ENCODE results near the gene CHCHD3. TPM values are rescaled to one million over a fixed set of nuclear protein-coding genes. Genes with fewer than 3 reads are reported as not detected.

CHCHD3 gene
- total RNA-seq, 1 experiment from 2014 or later, result 89.9 TPM

DNA sequence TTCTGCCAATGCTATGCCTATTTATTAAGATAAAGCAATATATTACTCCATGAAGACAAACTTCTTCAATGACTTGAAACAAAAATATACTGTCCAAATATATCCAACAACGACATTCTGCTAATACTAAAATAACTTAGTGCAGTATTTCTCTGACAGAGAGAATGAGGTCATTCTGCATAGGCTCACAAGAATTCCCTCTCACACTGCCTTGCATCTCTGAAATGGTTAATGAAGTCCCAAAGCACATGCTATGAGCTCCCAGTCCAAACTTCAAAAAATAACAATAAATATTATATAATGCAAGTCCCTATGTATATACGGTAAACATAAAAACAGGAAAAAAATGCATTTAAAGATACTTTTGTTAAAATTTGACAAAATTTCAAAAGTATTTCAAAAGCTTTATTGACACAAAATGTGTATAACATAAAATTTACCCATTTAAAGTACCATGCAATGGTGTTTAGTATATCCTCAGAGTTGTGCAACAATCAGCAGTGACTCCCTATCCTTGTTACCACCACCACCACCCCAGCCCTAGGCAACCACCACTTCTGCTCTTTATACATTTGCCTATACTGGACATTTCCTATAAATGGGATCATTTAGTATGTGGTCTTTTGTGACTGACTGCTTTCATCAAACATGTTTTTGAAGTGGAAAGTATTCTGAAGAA, 27.6 kb downstream of the CHCHD3 start:
- no peaks in the 10 kb centered on the region for H3K27me3 Mint-ChIP-seq (ENCODE audit: unreplicated experiment)
- TF ChIP-seq, protein P1, sequence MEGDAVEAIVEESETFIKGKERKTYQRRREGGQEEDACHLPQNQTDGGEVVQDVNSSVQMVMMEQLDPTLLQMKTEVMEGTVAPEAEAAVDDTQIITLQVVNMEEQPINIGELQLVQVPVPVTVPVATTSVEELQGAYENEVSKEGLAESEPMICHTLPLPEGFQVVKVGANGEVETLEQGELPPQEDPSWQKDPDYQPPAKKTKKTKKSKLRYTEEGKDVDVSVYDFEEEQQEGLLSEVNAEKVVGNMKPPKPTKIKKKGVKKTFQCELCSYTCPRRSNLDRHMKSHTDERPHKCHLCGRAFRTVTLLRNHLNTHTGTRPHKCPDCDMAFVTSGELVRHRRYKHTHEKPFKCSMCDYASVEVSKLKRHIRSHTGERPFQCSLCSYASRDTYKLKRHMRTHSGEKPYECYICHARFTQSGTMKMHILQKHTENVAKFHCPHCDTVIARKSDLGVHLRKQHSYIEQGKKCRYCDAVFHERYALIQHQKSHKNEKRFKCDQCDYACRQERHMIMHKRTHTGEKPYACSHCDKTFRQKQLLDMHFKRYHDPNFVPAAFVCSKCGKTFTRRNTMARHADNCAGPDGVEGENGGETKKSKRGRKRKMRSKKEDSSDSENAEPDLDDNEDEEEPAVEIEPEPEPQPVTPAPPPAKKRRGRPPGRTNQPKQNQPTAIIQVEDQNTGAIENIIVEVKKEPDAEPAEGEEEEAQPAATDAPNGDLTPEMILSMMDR (IDR thresholded peaks at IDR 0.05; ENCODE audit: unreplicated experiment), result no peak
- H3K9me3 Mint-ChIP-seq (ENCODE audit: low read depth, unreplicated experiment), result no peaks in the 10 kb centered on the region
- intact Hi-C loops (cut with micrococcal nuclease; ENCODE audit: unreplicated experiment), result no loop called here
- CTCF ChIA-PET, result no interaction called here
- no peak overlapping the region for H3K4me3 Mint-ChIP-seq (ENCODE audit: low read depth, unreplicated experiment)
- no peak overlapping the region for H3K27ac Mint-ChIP-seq (ENCODE audit: unreplicated experiment)
- H3K4me1 Mint-ChIP-seq (ENCODE audit: low read depth, unreplicated experiment), result peaks cover 13% of the 10 kb centered on the region
- no peak for DNase-seq
- no TSS peak for BruUV-seq (replicated peaks)
- H3K36me3 Mint-ChIP-seq (ENCODE audit: insufficient read depth, unreplicated experiment), result no peaks in the 10 kb centered on the region

DNA sequence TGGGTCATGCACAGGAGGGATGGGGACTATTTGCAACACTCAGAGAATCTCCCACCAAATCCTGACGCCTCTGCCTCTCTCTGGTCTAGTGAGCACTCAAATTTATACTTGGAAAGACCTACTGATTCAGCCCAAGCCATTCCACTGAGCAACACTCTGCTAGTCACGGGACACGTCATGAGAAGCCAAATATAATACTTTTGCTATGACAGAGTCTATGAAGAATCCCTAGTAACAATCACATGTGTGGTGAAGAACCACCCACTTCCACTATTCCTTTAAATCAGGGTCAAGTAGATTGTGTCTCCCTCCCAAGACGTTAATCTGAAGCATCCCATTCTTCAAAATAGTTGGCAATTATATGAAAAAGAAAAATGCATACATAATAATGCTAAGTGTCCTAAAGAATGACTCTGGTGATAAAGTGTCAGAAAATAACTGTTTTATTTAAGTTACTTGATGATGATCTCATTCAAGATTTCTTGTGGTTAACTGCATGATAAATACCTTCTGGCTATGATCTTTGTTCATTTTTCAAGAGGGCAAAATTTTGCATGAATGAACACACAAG, 28.5 kb downstream of the CHCHD3 start:
- no peak for DNase-seq
- H3K9me3 Mint-ChIP-seq (ENCODE audit: low read depth, unreplicated experiment), result no peaks in the 10 kb centered on the region
- no peaks in the 10 kb centered on the region for H3K27me3 Mint-ChIP-seq (ENCODE audit: unreplicated experiment)
- TF ChIP-seq, protein P1 (IDR thresholded peaks at IDR 0.05; ENCODE audit: unreplicated experiment), result no peak
- BruUV-seq (replicated peaks), result no TSS peak
- intact Hi-C loops (cut with micrococcal nuclease; ENCODE audit: unreplicated experiment), result no loop called here
- no peak overlapping the region for H3K27ac Mint-ChIP-seq (ENCODE audit: unreplicated experiment)
- no peaks in the 10 kb centered on the region for H3K36me3 Mint-ChIP-seq (ENCODE audit: insufficient read depth, unreplicated experiment)
- CTCF ChIA-PET, result no interaction called here
- H3K4me1 Mint-ChIP-seq (ENCODE audit: low read depth, unreplicated experiment), result peaks cover 13% of the 10 kb centered on the region
- H3K4me3 Mint-ChIP-seq (ENCODE audit: low read depth, unreplicated experiment), result no peak overlapping the region

DNA sequence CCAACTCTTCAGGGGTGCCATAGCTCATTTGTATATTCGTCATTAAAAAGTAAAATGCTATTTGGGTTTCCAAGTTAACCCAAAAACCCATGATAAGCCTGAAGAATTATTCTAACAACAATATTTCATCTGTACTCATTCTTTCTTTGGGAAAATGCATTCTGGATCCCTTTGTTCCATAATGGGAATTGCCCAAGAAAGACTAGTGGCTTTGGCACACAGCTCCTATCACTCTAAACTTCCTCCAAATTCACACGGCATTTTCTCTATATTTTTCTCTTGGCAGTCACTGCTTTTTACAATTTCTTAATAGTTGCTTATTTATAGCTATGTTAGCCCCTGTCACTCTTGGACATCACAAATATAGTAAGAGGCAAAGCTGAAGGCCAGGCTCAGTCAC, 29.1 kb downstream of the CHCHD3 start:
- Mint-ChIP-seq H3K4me1 (ENCODE audit: low read depth, unreplicated experiment) (peaks cover 13% of the 10 kb centered on the region), H3K27ac (ENCODE audit: unreplicated experiment) (no peak overlapping the region), H3K4me3 (ENCODE audit: low read depth, unreplicated experiment) (no peak overlapping the region), H3K9me3 (ENCODE audit: low read depth, unreplicated experiment) (no peaks in the 10 kb centered on the region), H3K36me3 (ENCODE audit: insufficient read depth, unreplicated experiment) (no peaks in the 10 kb centered on the region), H3K27me3 (ENCODE audit: unreplicated experiment) (no peaks in the 10 kb centered on the region)
- intact Hi-C loops (cut with micrococcal nuclease; ENCODE audit: unreplicated experiment), result no loop called here
- no peak for DNase-seq
- TF ChIP-seq, protein P1 (IDR thresholded peaks at IDR 0.05; ENCODE audit: unreplicated experiment), result no peak
- BruUV-seq (replicated peaks), result no TSS peak
- CTCF ChIA-PET, result no interaction called here

DNA sequence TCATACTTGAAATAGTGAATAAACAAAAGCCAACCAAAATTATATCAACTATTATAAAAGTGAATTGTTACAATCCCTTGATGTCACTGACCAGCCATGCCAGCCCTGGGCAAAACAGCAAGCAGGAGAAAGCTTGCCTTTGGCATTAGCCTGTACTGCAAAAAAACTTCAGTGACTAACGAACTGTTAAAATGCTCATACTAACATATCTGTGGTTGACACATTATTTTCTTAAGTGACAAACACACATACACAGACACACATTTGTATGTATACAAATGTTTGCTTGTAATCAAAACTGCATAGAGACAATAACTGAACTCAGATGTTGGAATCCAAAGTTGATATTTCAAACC, 29.5 kb downstream of the CHCHD3 start:
- Mint-ChIP-seq H3K27ac (ENCODE audit: unreplicated experiment) (no peak overlapping the region), H3K4me3 (ENCODE audit: low read depth, unreplicated experiment) (no peak overlapping the region), H3K9me3 (ENCODE audit: low read depth, unreplicated experiment) (no peaks in the 10 kb centered on the region), H3K4me1 (ENCODE audit: low read depth, unreplicated experiment) (peaks cover 13% of the 10 kb centered on the region), H3K27me3 (ENCODE audit: unreplicated experiment) (no peaks in the 10 kb centered on the region), H3K36me3 (ENCODE audit: insufficient read depth, unreplicated experiment) (no peaks in the 10 kb centered on the region)
- CTCF ChIA-PET, result no interaction called here
- intact Hi-C loops (cut with micrococcal nuclease; ENCODE audit: unreplicated experiment), result no loop called here
- TF ChIP-seq, protein P1 (IDR thresholded peaks at IDR 0.05; ENCODE audit: unreplicated experiment), result no peak
- BruUV-seq (replicated peaks), result no TSS peak
- no peak for DNase-seq

All from Calu3 (cell line).